Dermis blood vessel endothelial cell (primary cell): ENCODE data around the gene CILP2. TPM values are rescaled to one million over a fixed set of nuclear protein-coding genes. Genes with fewer than 3 reads are reported as not detected.

Experiments
- DNase-seq: peaks from one replicate; pipeline ENCODE4 v3.0.0; 2010
- total RNA-seq: library from RNA; depleted of rRNA; stranded (reverse); fragments of >200 nt; gene quantifications from 2 replicates; pipeline ENCODE4 v1.2.3, GENCODE V29; 2014

Gene CILP2
- total RNA-seq, 1 donor from 2014 or later, result 0.17 TPM

DNA sequence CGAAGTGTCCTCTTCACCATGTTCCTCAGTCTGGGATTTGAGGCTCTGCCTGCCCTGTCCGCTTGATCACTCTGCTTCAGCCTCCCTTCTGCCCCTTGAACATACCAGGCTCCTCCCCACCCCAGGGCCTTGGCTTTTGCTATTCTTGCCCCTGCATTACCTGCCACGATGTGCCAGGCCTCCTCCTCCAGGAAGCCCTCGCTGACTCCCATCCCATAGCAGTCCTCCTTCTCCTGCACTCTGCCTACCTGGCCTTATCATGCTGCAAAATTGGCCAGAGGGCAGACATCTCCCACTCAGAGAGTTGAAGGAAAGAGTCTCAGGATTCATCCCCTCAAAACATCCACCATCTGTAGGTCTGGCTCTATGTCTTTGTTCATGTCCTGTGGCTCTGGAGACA, 7.2 kb upstream of the CILP2 start:
- DNase-seq, result no peak

DNA sequence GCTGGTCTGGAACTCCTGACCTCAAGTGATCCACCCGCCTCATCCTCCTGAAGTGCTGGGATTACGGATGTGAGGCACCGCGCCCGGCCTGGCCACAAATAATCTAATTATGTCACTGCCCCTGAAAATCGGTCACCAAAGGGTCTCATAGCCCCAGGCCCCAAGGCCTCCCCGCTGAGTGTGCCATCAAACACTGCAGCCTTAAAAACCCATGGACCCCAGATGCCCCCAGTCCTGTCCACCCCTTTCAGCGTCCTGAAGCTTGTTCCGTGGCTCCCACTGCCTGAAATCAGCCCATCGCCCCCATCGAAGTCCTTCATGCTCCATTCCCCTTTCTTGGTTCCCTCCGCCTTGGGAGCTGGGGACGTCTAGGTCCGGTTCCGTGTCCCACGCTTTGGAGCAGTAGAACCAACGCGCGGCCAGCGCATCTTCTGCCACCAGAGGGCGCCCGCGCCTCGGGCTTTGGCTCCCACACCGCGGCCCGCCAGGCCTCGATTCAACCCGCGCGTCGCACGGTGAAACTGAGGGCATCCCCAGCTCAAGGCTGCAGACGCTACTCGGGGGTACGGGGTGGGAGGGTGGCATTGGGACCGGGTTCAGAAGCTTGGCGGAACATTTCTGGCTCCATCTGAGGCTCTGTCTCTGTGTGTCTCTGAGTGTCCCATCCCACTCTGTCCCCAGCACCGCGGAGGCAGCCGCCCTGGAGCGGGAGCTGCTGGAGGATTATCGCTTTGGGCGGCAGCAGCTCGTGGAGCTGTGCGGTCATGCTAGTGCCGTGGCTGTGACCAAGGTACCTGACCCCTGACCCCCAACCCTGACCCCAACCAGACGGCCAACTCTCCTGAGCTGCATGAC, 5.9 kb upstream of the CILP2 start:
- peak; percentile 78 for DNase-seq

DNA sequence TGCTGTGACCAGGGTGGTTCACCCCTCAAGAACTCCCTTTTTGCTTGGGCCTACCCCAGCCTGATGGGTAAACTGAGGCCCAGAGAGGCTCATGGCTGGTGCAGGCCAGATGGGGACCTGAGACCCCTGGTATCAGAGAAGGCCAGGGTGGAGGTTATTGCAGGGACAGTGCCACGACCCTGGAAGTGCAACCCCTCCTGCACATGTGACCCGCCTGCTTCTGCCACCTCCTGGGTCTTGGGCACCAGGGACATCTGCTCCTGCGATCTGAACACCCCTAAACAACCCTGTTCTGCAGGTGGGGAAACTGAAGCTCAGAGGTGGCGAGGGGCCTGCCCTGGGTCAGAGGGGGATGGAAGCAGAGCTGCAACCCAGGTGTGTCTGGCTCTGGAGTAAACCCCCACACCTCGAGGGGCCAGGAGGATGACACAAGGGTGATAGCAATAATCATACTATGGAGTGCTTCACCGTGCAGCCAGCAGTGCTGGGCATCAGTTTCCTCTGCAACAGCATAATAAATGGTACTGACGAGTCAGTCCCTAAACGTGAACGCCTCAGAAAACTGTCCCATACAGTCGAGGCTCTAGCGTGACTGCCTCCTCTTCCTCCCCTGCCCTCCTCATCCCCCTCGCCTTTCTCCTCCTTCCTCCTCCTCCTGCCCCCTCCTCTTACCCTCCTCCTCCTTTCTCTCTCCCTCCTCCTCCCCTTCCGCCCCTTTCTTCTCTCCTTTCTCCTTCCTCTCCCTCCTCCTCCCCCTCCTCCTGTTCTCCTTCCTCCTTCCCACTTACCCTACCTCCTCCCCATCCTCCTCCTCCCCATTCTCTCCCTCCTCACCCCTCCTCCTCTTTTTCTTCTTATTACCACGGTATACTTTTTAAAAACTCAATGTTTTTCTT, 5.0 kb upstream of the CILP2 start:
- DNase-seq, result no peak

DNA sequence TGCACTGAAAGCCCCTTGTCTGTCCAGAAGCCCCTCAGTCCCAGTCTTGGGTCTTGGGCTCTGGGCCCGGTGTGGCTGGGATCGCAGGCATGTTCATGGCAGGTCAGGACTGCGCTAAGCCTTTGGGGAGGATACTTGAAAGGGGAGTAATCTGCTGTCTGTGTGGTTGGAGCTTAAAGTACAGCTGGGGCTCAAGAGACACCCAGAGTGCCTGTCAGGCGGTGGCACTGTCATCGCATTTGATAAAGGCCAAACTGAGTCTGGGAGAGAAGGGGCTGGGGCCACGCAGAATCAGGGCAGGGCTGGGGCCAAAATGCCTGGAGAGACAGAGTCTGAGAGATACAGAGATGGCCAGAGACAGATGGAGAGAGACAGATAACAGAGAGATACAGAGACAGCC, 4.2 kb upstream of the CILP2 start:
- no peak for DNase-seq

DNA sequence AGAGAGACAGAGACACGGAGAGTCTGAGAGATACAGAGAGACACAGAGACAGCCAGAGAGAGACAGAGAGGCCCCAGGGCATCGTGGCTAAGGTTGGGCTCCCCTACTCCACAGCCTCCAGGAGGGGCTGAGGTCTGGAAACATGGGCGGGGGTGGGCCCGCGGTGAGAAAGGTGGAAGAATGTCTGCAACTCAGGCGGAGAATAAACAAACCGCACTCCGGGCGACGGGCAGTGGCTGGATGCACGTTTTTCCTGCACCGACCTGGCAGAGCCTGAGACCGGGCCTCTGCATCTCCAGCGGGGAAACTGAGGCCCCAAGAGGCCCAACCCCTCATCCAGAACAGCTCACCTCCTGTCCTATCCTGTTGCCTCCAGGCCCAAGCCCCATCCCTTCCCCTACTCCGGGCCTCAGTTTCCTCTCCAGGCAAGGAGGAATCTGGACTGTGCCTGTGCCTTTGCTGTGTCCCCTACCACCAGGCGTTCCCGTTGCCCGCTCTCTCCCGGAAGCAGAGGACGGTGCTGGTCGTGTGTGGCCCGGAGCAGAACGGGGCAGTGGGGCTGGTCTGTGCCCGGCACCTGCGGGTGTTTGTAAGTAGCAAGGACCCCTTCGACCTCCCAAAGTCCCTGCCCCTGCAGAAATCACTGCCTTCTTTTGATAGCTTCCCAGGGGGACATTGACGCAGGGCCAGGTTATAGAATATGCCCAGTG, 3.4 kb upstream of the CILP2 start:
- DNase-seq, result no peak

DNA sequence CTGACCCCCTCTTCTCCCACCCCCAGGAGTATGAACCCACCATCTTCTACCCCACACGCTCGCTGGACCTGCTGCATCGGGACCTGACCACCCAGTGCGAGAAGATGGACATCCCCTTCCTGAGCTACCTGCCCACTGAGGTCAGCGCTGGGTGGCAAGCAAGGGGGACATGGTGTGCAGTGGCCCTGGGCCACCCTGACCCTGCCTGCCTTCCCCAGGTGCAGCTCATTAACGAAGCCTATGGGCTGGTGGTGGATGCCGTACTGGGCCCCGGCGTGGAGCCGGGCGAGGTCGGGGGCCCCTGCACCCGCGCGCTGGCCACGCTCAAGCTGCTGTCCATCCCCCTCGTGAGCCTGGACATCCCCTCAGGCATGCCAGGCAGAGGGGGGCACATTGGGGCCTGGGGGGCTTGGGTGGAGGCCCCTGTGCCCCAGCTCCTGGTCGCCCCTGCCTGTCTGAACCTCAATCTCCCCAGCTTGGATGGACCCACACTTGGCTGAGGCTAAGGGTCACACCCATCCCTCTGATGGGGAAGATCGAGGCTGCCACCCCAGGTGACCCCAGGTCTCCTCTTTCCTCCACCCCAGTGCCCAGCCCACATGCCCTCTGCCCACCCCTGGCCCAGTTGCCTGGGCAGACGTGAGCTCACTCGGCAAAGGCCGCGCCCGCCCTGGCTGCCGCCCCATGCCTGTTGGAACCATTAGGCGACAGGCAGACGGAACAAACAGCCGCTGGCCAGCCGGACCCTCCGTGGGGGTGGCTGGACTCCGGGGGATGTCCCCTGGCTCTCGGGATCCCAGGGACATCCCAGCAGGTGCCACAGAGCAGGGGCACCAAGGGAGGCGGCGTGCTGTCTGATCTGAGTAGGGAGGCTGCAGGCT, 2.5 kb upstream of the CILP2 start:
- DNase-seq, result no peak

DNA sequence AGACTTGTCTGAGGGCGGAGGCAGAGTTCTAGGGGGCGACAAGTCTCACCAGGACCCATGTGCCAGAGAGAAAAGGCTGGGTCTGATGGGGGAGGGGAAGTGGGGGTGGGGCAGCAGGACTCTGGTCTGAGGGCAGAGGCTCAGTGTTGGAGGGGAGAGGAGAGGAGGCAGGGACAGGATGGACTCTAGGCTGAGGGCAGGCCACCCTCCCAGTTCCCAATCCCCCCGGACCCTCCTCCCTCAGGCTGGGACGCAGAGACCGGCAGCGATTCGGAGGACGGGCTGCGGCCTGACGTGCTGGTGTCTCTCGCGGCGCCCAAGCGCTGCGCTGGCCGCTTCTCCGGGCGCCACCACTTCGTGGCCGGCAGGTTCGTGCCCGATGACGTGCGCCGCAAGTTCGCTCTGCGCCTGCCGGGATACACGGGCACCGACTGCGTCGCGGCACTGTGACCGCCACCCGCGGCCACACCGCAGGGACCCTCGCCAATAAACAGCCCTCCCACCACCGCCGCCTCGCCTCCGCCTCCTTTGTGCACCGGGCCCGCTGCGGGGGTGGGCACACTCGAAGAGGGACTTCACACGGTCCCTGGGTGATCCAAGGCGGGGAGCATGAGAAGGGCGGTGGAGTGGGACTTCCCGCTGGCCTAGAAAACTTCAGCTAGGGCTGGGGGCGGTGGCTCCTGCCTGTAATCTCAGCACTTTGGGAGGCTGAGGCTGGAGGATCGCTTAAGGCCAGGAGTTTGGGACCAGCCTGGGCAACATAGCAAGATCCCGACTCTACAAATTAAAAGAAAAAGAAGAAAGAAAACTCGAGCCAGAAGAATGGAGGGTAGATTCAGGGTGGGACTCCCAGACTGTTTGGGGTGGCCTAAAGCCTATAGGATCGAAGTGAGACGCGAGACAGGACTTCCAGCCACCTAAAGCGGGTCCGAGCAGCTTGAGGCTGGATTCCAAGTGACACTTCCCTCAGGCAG, 703 bp upstream of the CILP2 start:
- no peak for DNase-seq

DNA sequence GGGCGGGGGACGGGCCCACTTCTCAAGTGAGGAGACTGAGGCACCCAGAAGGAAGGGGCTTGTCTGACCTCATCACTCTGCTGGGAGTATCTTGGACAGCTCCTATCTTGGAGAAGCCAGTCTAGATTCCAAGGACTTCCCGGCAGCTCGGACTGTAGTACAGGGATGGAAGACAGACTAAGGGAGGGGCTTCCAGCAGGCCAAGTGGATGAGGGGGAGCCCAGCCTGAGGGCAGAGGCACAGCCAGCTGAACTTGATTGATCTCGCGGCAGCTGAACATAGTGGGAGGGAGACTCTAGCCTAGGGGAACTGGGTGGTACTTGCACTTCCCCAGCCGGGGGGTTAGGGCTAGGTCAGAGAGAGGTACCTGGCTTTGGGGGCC, 711 bp downstream of the CILP2 start:
- no peak for DNase-seq

DNA sequence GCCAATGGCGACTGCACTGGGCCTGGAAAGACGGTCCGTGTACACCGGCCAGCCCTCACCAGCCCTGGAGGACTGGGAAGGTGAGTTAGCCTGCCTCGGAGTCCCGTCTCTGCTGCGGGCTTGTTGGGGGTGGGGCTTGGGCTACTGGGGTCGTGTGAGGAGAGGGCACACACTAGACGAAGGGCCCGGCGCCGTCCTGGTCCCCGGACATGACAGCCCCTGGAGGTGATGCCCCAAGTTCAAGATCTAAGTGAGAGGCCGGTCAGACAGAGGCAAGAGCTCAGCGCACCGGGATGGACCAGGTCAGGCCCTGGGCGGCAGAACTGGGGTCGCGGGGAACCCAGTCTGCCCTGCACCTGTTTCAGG, 1.6 kb downstream of the CILP2 start:
- no peak for DNase-seq

DNA sequence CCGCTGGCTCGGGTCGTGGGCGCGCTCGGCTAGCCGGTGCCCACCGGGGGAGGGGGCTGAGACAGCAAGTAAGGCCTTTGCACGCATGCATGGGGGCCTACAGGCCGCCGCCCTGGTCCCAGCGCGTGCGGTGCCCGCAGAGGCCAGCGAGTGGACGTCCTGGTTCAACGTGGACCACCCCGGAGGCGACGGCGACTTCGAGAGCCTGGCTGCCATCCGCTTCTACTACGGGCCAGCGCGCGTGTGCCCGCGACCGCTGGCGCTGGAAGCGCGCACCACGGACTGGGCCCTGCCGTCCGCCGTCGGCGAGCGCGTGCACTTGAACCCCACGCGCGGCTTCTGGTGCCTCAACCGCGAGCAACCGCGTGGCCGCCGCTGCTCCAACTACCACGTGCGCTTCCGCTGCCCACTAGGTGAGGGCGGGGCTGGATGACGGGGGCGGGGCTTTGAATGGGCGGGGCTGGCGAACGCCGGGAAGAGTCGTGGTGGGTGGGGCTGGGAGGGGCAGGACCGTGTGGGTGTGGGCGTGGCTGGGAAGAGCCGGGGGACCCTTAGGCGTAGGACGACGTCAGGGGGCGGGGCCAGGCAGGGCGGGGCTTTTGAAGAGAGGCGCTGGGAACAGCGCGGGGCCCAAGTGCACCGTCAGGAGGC, 2.1 kb downstream of the CILP2 start:
- DNase-seq, result peak; percentile 44

DNA sequence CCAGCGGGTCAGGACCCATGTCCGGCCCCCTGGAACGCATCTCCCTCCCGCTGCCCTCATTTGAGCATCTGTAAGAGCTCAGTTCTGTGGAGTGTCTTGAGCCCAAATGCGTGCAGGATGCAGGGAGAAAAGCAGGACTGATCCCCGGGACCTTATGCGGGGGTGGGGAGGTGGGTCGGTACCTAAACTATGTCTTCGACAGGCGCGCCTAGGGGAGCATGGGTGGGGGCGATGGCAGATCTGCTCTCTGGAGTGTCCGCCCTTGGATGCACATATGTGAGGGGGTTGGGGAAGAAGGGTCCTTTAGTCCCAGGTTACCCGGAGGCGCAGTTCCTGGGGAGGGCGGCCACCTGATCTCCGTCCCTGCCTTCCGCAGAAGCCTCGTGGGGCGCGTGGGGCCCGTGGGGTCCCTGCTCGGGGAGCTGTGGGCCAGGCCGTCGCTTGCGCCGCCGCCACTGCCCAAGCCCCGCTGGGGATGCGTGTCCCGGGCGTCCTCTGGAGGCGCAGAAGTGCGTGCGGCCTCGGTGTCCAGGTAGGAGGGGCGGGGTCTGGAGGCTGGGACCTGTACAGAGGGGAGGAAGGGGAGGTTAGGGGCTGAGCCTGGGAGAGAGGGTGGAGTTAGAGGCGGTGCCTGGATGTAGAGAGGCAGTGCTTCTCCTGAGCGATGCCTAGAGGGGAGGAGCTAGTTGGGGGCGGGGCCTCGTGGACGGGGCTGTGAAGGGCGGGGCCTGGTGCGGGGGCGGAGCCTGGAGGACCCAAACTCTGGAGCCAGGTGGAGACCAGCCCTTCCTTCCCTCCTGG, 2.9 kb downstream of the CILP2 start:
- DNase-seq, result peak; percentile 42

DNA sequence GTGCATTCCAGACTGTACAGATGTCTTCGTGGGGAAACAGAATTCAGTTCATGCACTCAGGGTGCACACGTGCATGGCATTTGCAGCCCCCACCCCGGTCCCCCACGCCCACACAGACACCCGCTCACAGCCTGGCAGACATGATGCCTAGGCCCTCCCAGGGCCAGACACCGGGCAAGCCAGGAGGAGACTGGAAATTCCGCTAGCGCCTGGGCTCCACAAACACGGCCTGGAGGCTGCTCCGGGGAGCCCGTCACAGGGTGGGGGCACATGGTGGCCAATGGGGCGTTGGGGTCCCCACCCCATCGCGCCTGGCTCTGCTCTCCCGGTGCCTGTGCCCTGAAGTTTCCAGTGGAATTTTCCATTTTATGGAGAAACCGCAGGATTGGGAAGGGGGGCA, 3.6 kb downstream of the CILP2 start:
- DNase-seq, result no peak

DNA sequence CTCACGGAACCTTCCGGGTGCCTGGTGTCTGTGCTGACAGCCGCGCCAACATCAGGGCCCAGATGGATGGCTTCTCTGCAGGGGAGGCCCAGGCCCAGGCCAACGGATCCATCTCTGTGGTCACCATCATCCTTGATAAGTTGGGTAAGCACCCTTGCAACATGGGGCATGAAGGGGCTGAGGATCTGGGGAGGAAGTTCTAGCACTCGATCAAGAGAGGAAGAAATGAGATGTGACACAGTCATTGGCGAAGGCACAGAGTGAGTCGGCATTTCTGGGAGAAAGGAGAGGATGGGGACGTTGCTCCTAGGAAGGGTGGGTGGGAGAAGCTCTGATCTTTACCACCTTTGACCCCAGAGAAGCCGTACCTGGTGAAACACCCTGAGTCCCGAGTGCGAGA, 4.4 kb downstream of the CILP2 start:
- no peak for DNase-seq

DNA sequence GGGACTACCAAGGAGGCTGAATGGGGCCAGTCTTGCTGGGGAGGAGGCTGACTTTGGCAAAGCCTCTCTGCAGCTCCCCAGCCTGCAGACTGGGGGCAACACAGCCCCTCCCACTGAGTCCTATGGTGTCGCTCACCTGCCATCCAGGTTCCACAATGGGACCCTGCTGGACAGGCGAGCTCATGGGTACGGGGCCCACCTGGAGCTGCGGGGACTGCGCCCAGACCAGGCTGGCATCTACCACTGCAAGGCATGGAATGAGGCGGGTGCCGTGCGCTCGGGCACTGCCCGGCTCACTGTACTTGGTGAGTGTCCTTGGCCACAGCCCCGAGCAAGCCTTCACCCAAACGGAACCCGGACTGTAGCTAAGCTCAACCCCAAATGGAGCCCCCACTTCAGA, 5.0 kb downstream of the CILP2 start:
- DNase-seq, result no peak

DNA sequence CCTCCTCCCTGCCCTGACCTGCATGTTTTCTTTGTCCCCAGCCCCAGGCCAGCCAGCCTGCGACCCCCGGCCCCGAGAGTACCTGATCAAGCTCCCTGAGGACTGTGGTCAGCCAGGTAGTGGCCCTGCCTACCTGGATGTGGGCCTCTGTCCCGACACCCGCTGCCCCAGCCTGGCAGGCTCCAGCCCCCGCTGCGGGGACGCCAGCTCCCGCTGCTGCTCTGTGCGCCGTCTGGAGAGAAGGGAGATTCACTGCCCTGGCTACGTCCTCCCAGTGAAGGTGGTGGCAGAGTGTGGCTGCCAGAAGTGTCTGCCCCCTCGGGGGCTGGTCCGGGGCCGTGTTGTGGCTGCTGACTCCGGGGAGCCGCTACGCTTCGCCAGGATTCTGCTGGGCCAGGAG, 5.6 kb downstream of the CILP2 start:
- DNase-seq, result no peak

DNA sequence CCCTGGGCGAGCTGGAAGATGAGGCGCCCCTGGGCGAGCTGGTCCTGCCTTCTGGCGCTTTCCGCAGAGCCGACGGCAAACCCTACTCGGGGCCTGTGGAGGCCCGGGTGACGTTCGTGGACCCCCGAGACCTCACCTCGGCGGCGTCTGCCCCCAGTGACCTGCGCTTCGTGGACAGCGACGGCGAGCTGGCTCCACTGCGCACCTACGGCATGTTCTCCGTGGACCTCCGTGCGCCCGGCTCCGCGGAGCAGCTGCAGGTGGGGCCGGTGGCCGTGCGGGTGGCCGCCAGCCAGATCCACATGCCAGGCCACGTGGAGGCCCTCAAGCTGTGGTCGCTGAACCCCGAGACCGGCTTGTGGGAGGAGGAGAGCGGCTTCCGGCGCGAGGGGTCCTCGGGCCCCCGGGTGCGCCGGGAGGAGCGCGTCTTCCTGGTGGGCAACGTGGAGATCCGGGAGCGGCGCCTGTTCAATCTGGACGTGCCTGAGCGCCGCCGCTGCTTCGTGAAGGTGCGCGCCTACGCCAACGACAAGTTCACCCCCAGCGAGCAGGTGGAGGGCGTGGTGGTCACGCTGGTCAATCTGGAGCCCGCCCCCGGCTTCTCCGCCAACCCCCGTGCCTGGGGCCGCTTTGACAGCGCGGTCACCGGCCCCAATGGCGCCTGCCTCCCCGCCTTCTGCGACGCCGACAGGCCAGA, 6.3 kb downstream of the CILP2 start:
- no peak for DNase-seq

DNA sequence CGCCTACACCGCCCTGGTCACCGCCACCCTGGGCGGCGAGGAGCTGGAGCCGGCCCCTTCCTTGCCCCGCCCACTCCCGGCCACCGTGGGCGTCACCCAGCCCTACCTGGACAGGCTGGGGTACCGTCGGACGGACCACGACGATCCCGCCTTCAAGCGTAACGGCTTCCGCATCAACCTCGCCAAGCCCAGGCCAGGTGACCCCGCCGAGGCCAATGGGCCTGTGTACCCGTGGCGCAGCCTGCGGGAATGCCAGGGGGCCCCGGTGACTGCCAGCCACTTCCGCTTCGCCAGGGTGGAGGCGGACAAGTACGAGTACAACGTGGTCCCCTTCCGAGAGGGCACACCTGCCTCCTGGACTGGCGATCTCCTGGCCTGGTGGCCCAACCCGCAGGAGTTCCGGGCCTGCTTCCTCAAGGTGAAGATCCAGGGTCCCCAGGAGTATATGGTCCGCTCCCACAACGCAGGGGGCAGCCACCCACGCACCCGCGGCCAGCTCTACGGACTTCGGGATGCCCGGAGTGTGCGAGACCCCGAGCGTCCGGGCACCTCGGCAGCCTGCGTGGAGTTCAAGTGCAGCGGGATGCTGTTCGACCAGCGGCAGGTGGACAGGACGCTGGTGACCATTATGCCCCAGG, 7.0 kb downstream of the CILP2 start:
- no peak for DNase-seq

DNA sequence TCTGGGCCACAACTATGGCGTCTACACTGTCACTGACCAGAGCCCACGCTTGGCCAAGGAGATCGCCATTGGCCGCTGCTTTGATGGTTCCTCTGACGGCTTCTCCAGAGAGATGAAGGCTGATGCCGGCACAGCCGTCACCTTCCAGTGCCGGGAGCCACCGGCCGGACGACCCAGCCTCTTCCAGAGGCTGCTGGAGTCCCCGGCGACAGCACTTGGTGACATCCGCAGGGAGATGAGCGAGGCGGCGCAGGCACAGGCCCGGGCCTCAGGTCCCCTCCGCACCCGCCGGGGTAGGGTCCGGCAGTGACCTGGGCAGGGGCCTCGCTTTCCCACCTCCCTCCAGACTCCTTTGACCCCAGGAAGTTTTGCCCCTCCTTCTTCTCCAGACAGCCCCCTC, 7.6 kb downstream of the CILP2 start:
- DNase-seq, result no peak
